HEK293 (cell line): ENCODE measurements around the gene FRAS1.

Source experiments
- CTCF ChIP-seq: fragments of 450-650 bp; formaldehyde crosslinking; IDR thresholded peaks from 2 replicates; pipeline ENCODE4 v1.5.1; 2016; ENCODE audit warnings: missing biosample characterization, missing genetic modification characterization
- SALL2 ChIP-seq: fragments of 450-650 bp; formaldehyde crosslinking; IDR thresholded peaks from 2 replicates; pipeline ENCODE4 v1.5.0; 2017; ENCODE audit warnings: missing biosample characterization, mild to moderate bottlenecking, missing genetic modification characterization, borderline replicate concordance
- ZBTB49 ChIP-seq: fragments of 450-650 bp; formaldehyde crosslinking; IDR thresholded peaks from 2 replicates; pipeline ENCODE4 v1.5.1; 2016; ENCODE audit warnings: missing biosample characterization, missing genetic modification characterization, low read depth
- ZNF362 ChIP-seq: fragments of 450-650 bp; formaldehyde crosslinking; IDR thresholded peaks from 2 replicates; pipeline ENCODE4 v1.5.1; 2016; ENCODE audit warnings: missing biosample characterization, missing genetic modification characterization
- ZNF555 ChIP-seq: fragments of 450-650 bp; formaldehyde crosslinking; conservative IDR thresholded peaks from 2 replicates; pipeline ENCODE4 v1.5.1; 2017; ENCODE audit warnings: missing biosample characterization, mild to moderate bottlenecking, missing genetic modification characterization, inconsistent platforms
- ZNF692 ChIP-seq: fragments of 450-650 bp; formaldehyde crosslinking; IDR thresholded peaks from 2 replicates; pipeline ENCODE4 v1.5.1; 2016; ENCODE audit warnings: missing biosample characterization, missing genetic modification characterization
- ZSCAN16 ChIP-seq: fragments of 450-650 bp; formaldehyde crosslinking; IDR thresholded peaks from 2 replicates; pipeline ENCODE4 v1.5.1; 2016; ENCODE audit warnings: missing biosample characterization, missing genetic modification characterization

GRCh38 chr4:78152795-78153194 lies 95.7 kb downstream of the FRAS1 start:
- TF ChIP-seq ZBTB49: no peak
- no peak for TF ChIP-seq CTCF
- TF ChIP-seq ZNF692: no peak
- TF ChIP-seq ZNF555 (tag by site-specific recombination): no peak
- TF ChIP-seq SALL2 (tag by site-specific recombination): no peak
- no peak for TF ChIP-seq ZNF362 (tag by site-specific recombination)
- TF ChIP-seq ZSCAN16: no peak
